Activated naive CD4-positive, alpha-beta T cell treated with anti-CD3 and anti-CD28 coated beads, Interleukin-2, amount 50 U/mL, for 16 hours (primary cell): ENCODE data around the gene SAT1.

ENCODE experiments used
- DNase-seq: peaks from one replicate; pipeline ENCODE4 v3.0.0-alpha.2; 2020

Gene SAT1

DNA sequence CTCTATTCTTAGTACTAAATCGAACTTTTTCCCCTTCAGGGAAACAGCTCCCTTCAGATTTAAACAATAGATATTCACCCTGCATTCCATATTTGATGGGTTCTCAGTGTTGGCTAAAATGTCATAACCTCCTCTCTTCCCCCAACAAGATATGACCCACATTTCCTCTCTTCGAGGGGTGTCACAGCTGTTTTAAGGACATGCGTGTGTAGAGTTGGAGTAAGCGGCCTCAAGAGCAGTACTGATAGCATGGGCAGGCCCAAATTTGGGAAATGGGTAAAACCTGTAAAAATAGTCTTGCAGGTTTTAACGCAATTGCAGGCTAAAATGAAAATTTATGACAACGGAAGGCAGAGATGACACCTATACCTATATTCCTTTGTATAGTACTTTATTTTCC lies 28.7 kb downstream of the SAT1 start:
- no peak for DNase-seq

DNA sequence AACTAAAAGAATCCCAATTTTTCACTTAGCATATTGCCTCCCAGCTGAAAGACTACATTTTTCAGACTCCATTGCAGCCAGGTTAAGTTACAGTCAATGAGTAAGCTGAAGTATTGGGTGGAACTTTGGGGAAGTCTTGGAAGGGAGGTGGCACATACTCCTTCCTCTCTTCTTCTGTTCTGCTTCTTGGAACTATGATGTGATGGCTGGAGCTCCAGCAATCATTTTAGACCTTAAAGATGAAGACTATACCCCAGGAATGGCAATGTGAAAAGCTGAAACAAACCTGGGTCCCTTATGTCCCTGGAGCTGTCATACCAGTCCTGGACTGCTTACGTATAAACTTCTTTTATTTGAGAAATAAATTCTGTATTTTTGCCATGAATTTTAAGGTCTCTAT lies 30.8 kb downstream of the SAT1 start:
- no peak for DNase-seq

DNA sequence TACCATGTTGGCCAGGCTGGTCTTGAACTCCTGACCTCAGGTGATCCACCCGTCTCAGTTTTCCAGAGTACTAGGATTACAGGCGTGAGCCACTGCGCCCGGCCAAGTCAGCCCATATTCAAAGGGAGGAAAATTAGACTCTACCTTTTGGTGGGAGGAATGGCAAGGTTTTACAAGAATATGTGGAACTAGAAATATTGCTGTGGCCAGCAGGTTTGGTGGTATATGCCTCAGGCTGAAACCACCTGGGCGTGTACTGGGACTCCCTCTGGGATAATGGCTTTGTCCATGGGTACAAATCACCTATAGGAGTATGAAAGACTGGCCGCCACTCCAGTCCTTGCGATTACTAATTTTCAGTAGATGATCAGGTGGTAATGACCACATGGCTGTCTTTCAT lies 32.4 kb downstream of the SAT1 start:
- no peak for DNase-seq

DNA sequence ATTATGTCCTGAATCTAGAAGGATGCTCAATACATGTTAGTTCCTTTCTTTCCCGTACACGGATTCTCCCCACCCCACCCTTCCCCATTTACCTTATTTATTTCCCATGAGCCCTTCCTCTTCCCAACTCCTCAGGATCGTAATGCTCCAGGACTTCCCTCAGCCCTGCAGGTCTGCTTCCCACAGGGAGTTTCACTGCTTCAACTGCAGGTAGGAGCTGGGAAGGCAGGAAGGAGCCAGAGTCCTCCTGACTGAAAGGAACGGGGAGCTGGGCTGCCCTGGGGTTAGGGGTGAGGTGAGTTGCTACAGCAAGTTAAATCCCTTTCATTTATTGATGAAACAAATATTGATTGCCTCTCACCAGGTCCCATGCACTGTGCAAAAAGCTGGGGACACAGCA lies 33.2 kb downstream of the SAT1 start:
- no peak for DNase-seq

DNA sequence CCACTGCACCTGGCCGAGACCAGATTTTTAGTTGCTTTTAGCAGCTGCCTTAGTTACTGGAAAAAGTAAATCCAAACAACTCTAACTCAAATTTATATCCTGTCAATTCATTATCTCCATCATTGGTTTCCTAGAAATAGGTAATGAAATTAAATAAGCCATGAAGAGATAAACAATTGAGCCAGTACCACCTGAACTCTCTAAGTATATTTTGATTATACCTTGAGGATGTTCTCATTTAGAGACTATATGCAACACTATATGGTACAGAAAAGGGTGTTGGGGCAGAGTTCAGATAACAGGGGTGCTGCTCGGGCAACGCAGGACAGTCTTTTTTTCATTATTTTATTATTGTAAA lies 35.0 kb downstream of the SAT1 start:
- no peak for DNase-seq

DNA sequence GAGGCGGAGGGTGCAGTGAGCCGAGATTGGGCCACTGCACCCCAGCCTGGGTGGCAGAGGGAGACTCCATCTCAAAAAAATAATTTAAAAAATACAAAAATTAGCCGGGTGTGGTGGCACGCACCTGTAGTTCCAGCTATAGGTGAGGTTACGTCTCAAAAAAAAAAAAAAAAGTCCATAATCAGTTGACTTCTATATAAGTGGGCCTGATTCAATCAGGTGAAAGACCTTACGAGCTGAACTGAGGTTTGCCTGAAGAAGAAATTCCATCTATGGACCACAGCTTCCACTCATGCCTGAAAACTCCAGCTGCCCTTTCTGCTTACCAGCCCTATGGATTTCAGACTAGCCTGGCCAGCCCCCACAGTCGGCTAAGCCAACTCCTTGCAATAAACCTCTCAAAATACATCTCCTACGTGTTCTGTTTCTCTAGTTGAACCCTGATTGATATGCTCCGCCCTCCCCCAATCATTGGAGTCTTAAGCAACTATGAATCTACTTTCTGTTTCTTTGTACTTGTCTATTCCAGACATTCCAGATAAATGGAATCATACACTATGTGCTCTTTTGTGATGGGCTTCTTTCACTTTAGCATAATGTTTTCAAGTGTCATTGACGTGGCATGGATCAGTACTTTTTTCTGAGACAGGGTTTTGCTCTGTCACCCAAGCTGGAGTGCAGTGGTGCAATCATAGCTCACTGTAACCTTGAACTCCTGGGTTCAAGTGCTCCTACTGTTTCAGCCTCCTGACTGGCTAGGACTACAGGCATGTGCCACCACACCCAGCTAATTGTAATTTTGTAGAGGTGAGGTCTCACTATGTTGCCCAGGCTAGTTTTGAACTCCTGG lies 36.6 kb downstream of the SAT1 start:
- no peak for DNase-seq

DNA sequence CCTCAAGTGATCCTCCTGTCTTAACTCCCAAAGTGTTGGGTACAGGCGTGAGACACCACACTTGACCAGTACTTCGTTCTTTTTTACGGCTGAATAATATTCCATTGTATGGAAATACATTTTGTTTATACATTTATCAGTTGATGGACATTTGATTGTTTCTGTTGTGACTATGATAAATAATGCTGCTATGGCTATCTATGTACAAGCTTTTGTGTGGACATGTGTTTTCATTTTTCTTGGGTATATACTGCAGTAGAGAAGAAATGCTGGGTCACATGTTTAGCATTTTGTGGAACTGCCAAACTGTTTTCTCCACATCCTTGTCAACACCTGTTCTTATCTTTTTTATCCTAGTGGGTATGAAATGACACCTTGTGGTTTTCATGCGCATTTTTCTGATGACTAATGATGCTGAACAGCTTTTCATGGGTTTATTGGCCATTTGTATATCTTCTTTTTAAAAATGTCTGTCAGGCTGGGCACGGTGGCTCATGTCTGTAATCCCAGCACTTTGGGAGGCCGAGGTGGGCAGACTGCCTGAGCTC lies 37.3 kb downstream of the SAT1 start:
- no peak for DNase-seq

DNA sequence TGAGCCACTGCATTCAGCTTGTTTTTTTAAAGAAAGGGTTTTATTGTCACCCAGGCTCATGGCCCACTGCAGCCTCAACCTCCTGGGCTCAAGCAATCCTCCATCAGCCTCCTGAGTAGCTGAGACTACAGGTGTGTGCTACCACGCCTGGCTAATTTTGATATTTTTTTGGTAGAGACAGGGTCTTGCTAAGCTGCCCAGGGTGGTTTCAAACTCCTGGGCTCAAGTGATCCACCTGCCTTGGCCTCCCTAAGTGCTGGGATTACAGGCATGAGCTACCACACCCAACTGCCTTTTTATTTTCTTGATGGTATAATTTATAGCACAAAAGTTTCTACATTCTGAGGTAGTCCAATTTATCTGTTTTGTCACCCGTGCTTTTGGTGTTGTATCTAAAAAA lies 38.9 kb downstream of the SAT1 start:
- no peak for DNase-seq

DNA sequence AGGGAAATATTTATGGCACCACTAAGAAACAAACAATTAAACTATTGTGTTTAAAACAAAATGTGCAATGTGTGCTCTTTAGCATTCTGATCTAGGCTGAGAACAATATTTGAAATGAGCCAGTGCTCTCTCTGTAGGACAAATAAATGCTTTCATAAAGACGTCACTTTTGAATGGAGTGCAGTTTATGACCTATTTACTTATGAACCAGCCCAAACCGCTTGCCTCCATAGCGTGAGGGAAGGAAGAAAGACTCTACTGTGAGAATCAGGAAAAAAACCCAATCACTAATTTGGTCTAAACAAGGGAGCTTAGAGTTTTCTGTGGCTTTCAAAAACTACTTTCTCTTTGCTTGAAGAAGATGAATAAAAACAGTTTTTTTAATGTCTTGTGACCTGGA lies 39.4 kb downstream of the SAT1 start:
- DNase-seq: no peak

DNA sequence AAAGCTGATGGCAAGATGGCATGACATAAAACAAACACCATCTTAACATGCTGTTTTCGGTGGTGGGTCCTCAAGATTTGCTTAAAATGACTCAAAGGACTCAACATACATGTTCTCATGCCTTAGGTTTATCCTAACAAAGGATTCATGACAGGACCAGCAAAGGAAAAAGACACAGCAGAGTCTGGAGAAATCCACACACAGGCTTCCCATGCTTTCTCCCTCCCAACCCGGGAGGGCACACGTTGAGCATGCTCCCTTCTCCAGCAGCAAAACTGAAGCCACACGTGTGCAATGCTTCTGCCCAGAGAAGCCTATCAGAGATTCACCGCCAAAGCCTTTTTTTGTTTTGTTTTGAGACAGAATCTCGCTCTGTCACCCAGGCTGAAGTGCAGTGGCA lies 39.9 kb downstream of the SAT1 start:
- DNase-seq: no peak

DNA sequence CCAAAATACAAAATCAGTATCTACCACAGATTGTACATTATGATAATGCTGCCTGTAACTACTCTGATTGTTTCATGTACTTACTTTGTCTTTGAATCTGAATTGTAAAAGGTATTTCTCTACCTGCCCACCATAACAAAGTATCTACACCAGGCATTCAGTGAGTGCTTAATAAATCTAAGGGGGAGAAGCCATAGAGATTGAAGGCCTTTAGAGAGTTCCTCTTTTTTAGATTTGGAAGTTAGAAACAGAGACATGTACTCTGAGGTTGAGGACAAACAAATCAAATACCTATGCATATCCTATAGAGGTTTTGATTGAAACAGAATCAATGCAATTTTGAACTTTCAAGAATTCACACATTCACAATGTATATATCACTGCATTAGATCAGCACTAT lies 42.7 kb downstream of the SAT1 start:
- no peak for DNase-seq

DNA sequence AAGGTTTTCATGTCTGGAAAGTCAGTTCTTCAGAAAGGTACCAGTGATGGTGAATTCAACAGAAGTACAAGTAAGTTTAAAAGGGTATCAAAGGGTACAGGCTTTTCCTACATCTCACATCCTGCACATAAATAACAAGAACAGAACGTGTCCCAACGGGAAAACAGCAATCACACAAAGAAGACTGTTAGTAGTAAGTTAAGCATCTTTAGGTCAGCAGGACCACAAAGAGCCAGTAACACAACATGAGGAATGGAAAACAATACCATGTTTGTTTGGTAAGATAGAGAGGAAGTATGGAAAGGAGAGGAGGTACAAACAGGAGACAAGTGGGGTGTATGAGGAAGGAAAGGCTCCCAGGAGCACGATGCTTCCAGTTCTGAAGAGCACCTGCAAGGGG lies 43.2 kb downstream of the SAT1 start:
- no peak for DNase-seq

DNA sequence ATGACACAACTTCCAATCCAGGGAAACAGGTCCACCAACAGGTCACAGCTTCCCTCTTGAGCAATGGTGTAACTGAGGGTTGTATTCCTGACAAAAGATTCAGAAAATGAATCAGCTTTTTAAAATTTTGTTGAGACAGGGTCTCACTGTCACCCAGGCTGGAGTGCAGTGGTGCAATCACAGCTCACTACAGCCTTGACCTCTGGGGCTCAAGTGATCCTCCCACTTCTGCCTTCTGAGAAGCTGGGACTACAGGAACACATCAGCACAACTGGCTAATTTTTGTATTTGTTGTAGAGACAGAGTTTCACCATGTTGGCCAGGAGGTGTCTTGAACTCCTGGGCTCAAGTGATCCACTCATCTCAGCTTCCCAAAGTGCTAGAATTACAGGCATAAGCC lies 43.7 kb downstream of the SAT1 start:
- no peak for DNase-seq

DNA sequence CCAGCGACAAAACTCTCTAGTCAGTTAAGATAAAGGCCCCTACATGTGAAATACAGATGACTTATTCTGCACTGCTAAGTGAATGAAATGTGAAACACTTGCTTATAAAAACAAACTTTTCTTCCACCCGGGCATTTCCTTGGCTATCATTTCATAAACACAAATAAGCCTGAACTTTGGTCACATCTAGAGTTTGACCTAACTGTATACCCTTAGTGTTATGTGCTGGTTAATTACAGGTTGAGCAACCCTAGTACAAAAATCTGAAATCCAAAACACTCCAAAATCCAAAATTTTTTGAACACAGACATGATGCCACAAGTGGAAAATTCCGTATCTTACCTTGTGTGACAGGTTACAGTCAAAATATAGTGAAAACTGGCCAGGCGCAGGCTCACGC lies 45.9 kb downstream of the SAT1 start:
- no peak for DNase-seq

DNA sequence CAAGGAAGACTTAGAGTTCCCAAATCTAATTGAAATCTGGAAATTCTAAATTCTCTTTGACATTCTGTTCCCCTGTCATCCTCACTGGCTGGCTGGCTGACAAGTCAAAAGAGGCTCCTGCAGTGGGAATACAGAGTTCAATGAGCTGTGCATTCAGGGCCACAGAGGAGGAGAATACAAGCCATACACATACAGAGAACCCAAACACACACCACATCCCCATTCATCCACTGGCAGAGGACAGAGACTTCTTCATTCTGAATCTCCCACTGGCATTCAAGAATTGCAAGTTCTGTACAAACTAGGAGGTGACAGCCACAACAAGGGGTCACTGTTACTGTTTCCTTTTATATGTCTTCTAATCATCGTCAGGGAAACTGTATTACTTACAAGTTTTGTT lies 49.7 kb downstream of the SAT1 start:
- DNase-seq: no peak
